HG02973 (cell line): ENCODE data around the gene MOXD1.
"Not testable (repeated sequence)": the region's sequence is repeated elsewhere in the genome, so short reads cannot be mapped to it uniquely, and the experiment has no call there.

ENCODE experiments used
- ATAC-seq: cut with Tn5 transposase; IDR thresholded peaks from one replicate; pipeline ENCODE4 v1.9.1; 2021; ENCODE audit warnings: moderate library complexity; ENCODE audit not compliant: unreplicated experiment

The MOXD1 gene

GRCh38 chr6:132285004-132285780 is 116.1 kb downstream of the MOXD1 start:
- ATAC-seq: no peak

- ATAC-seq: no peak
Observed at GRCh38 chr6:132282696-132283095, 118.6 kb downstream of the MOXD1 start.

- ATAC-seq: no peak
Observed at GRCh38 chr6:132280436-132280835, 120.8 kb downstream of the MOXD1 start.

- ATAC-seq: peak; percentile 89
Observed at GRCh38 chr6:132279592-132280139, 121.6 kb downstream of the MOXD1 start.

GRCh38 chr6:132275066-132275970 is 126.0 kb downstream of the MOXD1 start:
- ATAC-seq: no peak

GRCh38 chr6:132272776-132273175 is 128.5 kb downstream of the MOXD1 start:
- ATAC-seq: no peak

GRCh38 chr6:132270726-132271402 is 130.4 kb downstream of the MOXD1 start:
- ATAC-seq: no peak

- ATAC-seq: not testable (repeated sequence)
Observed at GRCh38 chr6:132268666-132269065, 132.6 kb downstream of the MOXD1 start.

- ATAC-seq: no peak
Observed at GRCh38 chr6:132268209-132268608, 133.1 kb downstream of the MOXD1 start.

- no peak for ATAC-seq
Observed at GRCh38 chr6:132265451-132266097, 135.7 kb downstream of the MOXD1 start.

GRCh38 chr6:132264021-132264500 is 137.2 kb downstream of the MOXD1 start:
- ATAC-seq: no peak

- ATAC-seq: no peak
Observed at GRCh38 chr6:132261354-132261753, 139.9 kb downstream of the MOXD1 start.

- ATAC-seq: no peak
Observed at GRCh38 chr6:132259070-132259469, 142.2 kb downstream of the MOXD1 start.

GRCh38 chr6:132257561-132257960 is 143.7 kb downstream of the MOXD1 start:
- no peak for ATAC-seq

GRCh38 chr6:132256457-132256856 is 144.8 kb downstream of the MOXD1 start:
- no peak for ATAC-seq

GRCh38 chr6:132253906-132254305 is 147.4 kb downstream of the MOXD1 start:
- no peak for ATAC-seq

- ATAC-seq: no peak
Observed at GRCh38 chr6:132253211-132253610, 148.1 kb downstream of the MOXD1 start.

GRCh38 chr6:132252113-132252512 is 149.2 kb downstream of the MOXD1 start:
- ATAC-seq: no peak

- no peak for ATAC-seq
Observed at GRCh38 chr6:132251711-132252110, 149.6 kb downstream of the MOXD1 start.

- ATAC-seq: no peak
Observed at GRCh38 chr6:132247381-132248159, 153.7 kb downstream of the MOXD1 start.
